PC-9 (cell line): Measurements from ENCODE around the gene SDK1.

Experiments used
- CTCF ChIP-seq: fragments of 200-600 bp; sonication (generic); conservative IDR thresholded peaks from 2 replicates; pipeline ENCODE4 v1.6.1; 2017; ENCODE audit warnings: mixed run types, antibody characterized with exemption, mild to moderate bottlenecking, moderate library complexity
- EZH2 ChIP-seq: fragments of 200-600 bp; sonication (generic); IDR thresholded peaks from 2 replicates; pipeline ENCODE4 v1.8.0; 2017; ENCODE audit warnings: antibody characterized with exemption, low read depth

GRCh38 chr7:3294432-3295100 is 6.5 kb upstream of the SDK1 start:
- TF ChIP-seq CTCF (no peak), EZH2 (no peak)
